Stimulated activated CD8-positive, alpha-beta memory T cell treated with anti-CD3 and anti-CD28 coated beads, Interleukin-12 subunit alpha, Interleukin-12 subunit beta, amount 100 ng/mL, for 4 hours (primary cell): ENCODE results near the gene FAM47B.

Experiments
- DNase-seq: peaks from one replicate; pipeline ENCODE4 v3.0.0-alpha.2; 2020; ENCODE audit warnings: low read depth

Gene FAM47B

DNA sequence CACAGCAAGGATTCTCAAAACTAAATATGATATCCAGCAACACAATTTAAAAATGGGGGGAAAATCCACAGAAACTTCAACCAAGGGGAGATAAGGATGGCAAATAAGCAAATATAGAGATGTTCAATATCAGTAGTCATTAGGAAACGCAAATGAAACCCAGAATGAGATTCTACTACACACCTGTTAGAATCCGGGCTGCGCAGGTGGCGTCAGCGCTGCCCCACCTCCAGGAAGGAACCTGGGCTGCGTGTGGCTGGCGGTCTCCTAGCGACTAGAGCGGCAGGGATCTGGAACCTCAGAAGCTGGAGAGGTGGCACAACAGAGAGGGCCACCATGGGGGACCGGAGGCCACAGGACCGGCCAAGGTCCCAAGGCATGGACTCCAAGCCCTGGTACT, at the start of gene FAM47B:
TSS of gene FAM47B (plus strand) at position 301 of the 400 bp plus-strand sequence. CDS start at position 337, 36 bp downstream.
- DNase-seq: no peak

DNA sequence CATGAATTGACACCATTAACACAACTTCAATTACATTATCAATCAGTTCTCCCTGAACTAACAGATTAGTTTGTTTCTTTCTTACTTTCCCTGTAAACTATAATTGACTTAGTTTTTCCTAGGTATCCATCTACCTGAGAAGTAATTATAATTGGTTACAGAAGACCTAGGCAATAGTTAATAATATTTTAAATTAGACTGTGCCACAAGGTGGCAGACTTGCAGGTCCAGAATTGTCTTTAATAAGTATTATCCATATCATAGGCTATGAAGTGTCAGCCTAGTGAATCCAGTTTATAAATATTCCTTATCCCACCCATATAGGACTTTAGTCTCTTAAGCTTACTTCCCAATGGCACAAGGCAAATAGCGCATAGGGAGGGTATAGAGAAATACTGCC, 48.9 kb upstream of the FAM47B start:
- DNase-seq: no peak

DNA sequence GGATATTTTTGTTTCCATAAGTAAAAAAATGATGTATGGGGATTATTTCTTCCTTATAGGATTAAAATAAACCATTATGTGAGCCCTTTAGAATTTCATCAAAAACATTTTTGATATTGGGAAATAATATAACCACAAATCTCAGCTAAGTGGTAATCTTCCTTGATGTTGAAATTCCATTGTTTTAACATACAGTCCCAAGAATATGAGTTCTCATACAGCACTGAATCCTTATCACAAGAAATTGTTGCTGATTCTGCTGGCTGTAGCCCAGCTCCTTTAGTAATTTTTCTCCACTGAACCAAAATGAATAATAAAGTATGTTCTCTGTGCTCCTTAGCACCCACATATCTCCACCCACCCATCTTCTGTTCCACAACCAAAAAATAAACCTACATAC, 41.9 kb upstream of the FAM47B start:
- no peak for DNase-seq

DNA sequence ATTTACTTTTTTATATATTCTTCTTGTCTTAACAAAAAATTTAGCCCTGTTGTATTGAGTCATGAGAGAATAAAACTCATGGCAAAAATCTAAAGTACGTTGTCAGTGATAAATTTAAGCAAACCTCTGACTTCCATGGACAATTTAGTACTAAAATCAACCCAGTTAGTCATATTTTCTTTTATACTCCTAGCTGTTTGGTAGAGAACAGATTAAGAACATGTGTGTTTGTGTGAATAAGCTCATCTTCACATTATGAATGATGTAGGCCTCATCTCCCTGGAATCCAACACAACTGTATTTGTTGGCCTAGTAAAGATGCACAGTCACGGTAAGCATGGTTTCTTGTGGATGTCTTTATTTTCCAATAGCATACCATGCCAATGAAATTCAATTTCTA, 40.8 kb upstream of the FAM47B start:
- no peak for DNase-seq

DNA sequence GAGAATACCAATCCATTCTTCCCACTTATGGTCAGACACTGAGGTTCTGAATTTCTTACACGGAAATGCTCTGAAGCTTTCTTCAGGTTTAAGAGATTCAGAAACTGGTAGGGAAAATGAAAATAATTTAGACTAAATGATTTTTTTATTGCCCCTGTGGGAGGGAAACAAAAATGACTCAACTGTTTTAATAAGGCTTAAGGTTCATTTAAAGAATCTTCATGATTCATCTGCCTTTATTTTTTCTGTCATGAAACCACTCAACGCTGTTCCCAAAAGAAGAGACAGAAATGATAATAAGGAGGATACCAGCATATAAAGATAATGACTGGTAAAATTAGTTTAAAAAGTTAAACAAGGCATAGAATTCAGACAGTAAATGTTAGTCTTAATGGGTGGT, 39.3 kb upstream of the FAM47B start:
- no peak for DNase-seq

DNA sequence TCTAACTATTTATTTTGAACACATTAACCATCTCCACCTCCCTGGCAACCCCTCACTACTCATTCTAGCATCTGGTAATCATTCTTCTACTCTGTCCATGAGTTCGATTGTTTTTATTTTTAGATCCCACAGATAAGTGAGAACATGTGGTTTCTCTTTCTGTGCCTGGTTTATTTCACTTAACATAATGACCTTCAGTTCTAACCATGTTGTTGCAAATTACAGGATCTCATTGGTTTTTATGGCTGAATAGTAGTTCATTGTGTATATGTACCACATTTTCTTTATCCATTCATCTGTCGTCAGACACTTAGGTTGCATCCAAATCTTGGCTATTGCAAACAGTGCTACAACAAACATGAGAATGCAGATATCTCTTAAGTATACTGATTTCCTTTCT, 33.4 kb upstream of the FAM47B start:
- DNase-seq: no peak

DNA sequence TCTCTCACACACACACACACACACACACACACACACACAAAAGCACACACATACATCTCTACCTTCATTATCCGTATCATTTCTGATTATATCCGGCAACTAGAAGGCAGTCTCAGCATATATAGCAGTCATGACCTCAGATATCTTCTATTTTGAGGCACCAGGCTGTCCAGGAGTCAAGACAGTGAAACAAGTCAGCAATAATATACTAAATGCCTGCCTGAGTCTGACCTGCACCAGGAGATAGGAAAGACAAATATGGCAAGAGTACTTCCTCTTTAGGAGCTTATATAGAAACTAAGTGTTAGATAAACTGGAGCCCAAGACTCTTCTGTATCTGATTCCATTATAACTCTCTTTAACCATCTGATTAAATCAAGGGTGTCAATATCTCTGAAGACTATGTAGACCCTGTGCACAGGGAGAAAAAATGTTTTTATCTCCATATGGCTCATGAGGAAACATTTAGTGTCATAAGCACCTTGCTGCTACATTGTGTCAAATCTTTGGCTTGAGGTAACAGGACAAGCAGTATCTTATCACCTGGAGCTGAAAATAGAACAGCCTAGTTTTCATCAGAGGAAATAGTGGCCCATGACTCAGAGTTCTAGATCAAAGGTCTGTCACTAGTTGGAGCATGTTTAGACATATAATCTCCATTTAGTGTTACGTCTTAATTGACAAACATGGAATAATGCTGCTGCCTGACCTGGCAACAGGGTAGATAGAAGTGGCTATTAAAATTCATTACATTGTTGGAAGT, 27.0 kb upstream of the FAM47B start:
- DNase-seq: no peak

DNA sequence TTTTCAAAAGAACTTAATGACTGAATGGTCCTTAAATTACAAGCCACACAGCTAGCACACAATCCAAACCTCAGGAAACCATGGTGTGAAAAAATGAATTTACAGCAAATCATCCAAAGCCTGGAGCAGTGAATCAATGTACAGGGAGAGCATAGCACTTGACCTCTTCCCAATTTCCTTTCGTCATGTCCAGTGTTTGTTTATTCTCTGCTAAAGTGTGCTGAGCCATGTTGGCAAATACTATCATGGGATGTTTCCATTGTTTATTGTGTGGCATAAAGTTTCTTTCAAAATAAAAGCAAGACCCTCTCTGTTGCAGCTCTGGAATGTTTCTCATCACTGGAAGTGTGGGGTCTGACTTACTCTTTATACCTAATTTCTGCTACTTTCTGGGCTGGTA, 25.4 kb upstream of the FAM47B start:
- no peak for DNase-seq

DNA sequence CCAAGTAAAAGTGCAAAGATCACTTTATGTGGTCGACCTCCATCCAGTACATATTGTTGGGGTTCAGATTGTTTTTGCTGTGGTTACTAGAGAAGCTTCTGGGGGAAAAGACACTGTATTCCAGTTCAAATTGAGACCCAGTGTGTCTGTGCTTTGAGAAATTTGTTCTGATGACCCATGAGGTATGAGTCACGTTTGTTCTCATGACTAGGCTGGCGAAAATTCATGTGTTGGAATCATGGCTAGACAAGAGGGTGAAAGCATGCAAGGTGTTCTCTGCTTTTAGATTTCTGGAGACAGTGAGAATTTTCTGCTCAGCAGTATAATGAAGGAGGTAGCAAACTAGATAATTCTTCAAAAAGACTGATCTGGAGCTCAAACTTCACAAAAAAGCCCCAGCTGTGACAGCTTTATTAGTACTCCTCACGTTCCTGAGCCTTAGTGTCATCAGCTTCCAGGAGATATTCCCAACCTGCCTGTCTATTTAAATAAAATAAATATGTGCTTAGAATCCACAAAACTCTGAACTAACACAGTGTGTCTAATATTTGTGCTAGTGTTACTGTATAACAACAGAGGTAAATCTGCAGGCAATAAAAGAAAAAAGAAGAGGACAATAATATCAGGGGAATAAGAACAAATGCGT, 24.4 kb upstream of the FAM47B start:
- no peak for DNase-seq

DNA sequence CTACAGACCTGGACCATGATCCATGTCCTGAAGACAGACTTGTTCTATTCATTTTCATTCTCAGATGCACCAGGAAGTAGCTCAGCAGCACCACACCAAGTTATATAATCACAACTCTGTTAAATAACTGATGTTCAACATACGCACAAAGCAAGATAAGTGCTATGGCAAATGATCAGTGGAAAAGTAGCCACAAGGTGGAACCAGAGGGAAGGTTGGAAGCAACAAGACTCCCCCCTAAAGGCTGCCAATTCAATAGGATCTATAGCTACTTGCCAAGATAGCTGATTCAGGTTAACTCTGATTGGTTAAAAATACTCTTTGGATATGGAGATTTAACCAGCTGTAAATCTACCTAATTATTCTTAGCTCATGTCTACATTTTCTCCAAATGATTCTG, 23.7 kb upstream of the FAM47B start:
- no peak for DNase-seq

DNA sequence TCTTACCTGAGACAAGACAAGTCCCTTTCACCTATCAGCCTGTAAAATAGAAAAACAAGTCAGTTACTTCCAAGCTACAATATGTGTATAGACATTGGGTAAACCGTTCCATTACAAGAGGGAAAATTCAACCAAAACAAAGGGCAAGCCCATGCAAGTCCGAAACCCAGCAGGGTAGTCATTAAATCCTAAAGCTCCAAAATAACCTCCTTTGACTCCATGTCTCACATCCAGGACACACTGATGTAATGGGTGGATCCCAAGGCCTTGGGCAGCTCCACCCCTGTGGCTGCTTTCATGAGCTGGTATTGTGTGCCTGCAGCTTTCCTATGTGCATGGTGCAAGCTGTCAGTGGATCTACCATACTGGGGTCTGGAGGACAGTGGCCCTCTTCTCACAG, 14.7 kb upstream of the FAM47B start:
- no peak for DNase-seq

DNA sequence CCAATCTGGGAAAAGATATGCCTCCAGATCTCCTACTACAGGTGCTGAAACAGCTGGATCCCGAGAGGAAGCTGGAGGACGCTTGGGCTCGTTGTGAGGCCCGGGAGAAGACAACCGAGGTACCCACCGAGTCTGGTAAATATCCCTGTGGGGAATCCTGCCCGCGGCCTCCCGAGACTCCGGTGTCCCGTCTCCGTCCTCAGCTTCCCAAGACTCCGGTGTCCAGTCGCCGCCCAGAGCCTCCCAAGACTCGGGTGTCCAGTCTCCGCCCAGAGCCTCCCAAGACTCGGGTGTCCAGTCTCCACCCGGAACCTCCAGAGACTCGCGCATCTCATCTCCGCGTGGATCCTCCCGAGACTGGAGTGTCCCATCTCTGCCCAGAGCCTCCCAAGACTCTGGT, 639 bp downstream of the FAM47B start:
- DNase-seq: no peak

DNA sequence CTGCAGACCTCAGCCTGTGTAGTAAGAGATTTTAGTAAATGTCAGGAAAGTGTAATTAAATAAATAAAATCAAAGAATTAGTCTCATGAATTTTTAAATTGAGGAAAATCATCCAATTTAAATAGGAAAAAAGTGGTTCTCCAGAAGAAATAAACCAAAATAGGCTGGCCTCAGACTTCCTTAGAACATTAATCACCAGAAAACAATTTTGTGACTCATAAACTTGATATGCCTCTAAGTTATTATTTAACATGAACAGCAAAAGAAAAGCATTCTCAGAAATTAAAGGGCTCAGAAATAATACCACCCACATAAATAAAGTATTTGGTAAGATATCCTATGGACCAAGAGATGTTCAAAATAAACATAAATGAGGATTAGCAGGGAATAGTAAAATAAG, 14.3 kb downstream of the FAM47B start:
- DNase-seq: no peak

DNA sequence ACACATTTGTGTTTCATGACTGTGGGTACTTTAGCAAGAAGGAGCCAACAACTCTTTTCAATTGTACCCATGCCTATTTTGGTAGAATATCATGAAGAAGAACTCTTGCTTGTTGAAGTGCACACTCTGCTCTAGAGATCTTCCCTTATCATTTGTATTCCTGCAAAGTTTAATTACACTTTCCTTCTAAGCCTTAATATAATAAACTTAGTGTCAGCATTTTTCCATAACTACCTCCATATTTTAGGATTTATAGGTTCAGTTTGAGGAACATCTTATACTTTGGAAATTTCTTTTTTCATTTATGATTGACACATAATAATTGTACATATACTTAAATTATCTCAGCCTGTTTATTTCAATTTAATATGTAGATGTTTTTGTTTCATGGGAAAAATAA, 19.1 kb downstream of the FAM47B start:
- no peak for DNase-seq

DNA sequence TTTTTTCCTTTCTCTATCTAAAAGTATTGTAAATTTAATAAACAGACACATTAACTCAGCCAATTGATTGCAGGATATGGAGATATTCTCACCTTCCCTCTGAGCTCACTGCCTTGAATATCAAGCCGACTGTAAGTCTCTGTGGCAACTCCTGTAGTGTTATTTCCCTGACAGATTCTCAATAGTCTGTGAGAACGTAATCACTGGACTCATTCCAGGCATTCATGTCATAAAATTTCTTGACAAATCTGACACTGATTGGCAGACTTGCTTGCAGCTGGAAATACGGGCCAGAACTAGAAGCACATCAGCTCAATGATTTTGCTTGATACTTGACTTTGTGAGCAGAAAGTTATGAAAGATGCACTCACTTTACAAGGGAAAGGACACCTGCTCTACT, 29.6 kb downstream of the FAM47B start:
- no peak for DNase-seq

DNA sequence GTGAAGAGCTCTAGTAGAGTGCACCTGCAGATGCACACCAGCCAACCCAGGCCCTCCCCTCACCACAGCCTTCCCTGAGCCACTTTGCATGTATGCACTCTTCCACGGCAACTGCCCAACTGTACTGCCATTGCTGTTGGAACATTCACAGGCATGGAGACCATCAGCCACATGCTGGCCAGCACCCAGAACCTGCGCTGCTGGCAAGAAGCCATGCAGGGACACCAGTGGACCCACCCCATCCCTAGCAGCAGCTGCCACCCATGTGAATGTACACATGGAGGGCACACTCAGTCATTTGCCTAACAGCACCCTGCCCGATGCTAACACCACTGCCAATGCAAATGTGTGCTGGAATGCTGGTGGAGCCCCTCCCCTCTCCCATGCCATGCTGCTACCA, 35.6 kb downstream of the FAM47B start:
- DNase-seq: no peak

DNA sequence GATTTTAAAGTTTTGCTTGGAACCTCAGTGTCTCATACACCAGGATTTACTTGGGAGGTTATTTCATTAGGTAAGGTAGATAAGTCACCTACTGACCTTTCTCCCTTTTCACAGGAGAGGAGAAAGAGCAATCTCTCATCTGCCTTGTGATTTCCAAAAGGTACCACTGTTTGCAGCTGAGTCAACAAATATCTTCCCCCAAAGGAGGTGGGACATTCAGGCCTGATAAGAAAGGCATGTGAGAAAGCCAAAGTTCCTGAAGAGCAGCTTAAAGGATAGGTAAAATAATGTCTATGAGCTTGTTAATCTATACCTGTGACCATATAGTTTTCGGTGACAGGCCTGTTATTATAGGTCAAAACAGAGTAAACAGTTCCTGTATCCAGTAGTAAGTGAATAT, 45.0 kb downstream of the FAM47B start:
- DNase-seq: no peak
